HCT116 (cell line): ENCODE measurements around the gene FAM236B.
"Not testable (repeated sequence)": the region's sequence is repeated elsewhere in the genome, so short reads cannot be mapped to it uniquely, and the experiment has no call there.

Experiments used
- EZH2 ChIP-seq: fragments of 200-600 bp; sonication (generic); IDR thresholded peaks from 2 replicates; pipeline ENCODE4 v1.6.1; 2017; ENCODE audit warnings: antibody characterized with exemption, mixed run types
- EZH2phosphoT487 ChIP-seq: fragments of 200-600 bp; IDR thresholded peaks from 2 replicates; pipeline ENCODE4 v1.6.1; 2018; ENCODE audit warnings: antibody characterized with exemption, borderline replicate concordance
- FOSL1 ChIP-seq: IDR thresholded peaks from 2 replicates; pipeline ENCODE4 v1.6.1; 2012; ENCODE audit warnings: low read depth
- JUND ChIP-seq: IDR thresholded peaks from 2 replicates; pipeline ENCODE4 v1.6.1; 2012
- POLR2A ChIP-seq: IDR thresholded peaks from 2 replicates; pipeline ENCODE4 v1.7.0; 2011; ENCODE audit warnings: borderline replicate concordance; ENCODE audit not compliant: insufficient read depth, insufficient read length; ENCODE audit errors: extremely low read depth
- POLR2AphosphoS5 ChIP-seq: IDR thresholded peaks from 2 replicates; pipeline ENCODE4 v1.6.1; 2011; ENCODE audit warnings: mild to moderate bottlenecking, low read depth, low read length, moderate library complexity
- RAD21 ChIP-seq: IDR thresholded peaks from 2 replicates; pipeline ENCODE4 v1.6.1; 2012; ENCODE audit warnings: low read depth, mild to moderate bottlenecking
- YY1 ChIP-seq: IDR thresholded peaks from 2 replicates; pipeline ENCODE4 v1.6.1; 2011; ENCODE audit warnings: low read length, low read depth, moderate library complexity, mild to moderate bottlenecking; ENCODE audit not compliant: insufficient replicate concordance; ENCODE audit errors: extremely low read depth
- ZNF274 ChIP-seq: fragments of 200-500 bp; sonication (Bioruptor generic); IDR thresholded peaks from 2 replicates; pipeline ENCODE4 v1.6.1; 2014; ENCODE audit warnings: mild to moderate bottlenecking, low read depth, low read length, inconsistent platforms
- TF ChIP-seq, protein P1 (sequence below), 3 experiments: fragments of 200-600 bp in 1 of 3; sonication (generic) in 1 of 3; IDR thresholded peaks in 2 of 3; conservative IDR thresholded peaks in 1 of 3; 2 replicates each; pipeline ENCODE4 v1.5.1; 2012 to 2017; ENCODE audit warnings: low read depth in 2 of 3, low read length in 2 of 3, antibody characterized with exemption in 1 of 3, borderline replicate concordance in 1 of 3, control low read depth in 1 of 3, mild to moderate bottlenecking in 1 of 3, mixed read lengths in 1 of 3, mixed run types in 1 of 3, moderate library complexity in 1 of 3; ENCODE audit not compliant: insufficient read depth in 1 of 3
- TF ChIP-seq, protein P2 (sequence below): IDR thresholded peaks from 2 replicates; pipeline ENCODE4 v1.6.1; 2012; ENCODE audit warnings: low read depth
- TF ChIP-seq, protein P3 (sequence below): IDR thresholded peaks from 2 replicates; pipeline ENCODE4 v1.6.1; 2012

DNA sequence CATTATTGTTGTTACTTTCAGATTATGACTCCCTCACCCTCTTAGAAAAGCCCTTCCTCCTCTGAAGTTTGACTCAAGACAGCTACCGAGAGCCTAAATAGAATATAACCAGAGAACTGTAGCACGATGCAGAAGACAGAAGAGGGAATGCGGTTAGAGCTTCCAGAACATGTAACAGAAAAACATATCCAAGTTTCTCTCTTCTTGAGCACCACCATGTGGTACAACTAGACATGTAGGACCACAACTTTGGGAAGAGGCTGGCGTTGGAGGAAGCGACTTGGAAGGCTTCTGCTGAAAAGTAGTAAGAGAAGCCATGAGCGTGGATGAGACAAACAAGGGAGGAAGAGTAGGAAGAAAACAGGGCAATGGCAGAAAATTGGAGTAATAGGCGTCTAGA lies 36.9 kb downstream of the FAM236B start:
- TF ChIP-seq POLR2A, JUND, EZH2phosphoT487, POLR2AphosphoS5, RAD21, ZNF274, EZH2, FOSL1, YY1: not testable (repeated sequence)
- TF ChIP-seq, protein P1, sequence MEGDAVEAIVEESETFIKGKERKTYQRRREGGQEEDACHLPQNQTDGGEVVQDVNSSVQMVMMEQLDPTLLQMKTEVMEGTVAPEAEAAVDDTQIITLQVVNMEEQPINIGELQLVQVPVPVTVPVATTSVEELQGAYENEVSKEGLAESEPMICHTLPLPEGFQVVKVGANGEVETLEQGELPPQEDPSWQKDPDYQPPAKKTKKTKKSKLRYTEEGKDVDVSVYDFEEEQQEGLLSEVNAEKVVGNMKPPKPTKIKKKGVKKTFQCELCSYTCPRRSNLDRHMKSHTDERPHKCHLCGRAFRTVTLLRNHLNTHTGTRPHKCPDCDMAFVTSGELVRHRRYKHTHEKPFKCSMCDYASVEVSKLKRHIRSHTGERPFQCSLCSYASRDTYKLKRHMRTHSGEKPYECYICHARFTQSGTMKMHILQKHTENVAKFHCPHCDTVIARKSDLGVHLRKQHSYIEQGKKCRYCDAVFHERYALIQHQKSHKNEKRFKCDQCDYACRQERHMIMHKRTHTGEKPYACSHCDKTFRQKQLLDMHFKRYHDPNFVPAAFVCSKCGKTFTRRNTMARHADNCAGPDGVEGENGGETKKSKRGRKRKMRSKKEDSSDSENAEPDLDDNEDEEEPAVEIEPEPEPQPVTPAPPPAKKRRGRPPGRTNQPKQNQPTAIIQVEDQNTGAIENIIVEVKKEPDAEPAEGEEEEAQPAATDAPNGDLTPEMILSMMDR (IDR thresholded peaks at IDR 0.05 in 2 of 3, conservative IDR thresholded peaks at IDR 0.05 in 1 of 3; ENCODE audit: borderline replicate concordance in 1 of 3, insufficient read depth in 1 of 3, low read depth in 2 of 3, low read length in 2 of 3) = not testable (repeated sequence)
- TF ChIP-seq, protein P2, sequence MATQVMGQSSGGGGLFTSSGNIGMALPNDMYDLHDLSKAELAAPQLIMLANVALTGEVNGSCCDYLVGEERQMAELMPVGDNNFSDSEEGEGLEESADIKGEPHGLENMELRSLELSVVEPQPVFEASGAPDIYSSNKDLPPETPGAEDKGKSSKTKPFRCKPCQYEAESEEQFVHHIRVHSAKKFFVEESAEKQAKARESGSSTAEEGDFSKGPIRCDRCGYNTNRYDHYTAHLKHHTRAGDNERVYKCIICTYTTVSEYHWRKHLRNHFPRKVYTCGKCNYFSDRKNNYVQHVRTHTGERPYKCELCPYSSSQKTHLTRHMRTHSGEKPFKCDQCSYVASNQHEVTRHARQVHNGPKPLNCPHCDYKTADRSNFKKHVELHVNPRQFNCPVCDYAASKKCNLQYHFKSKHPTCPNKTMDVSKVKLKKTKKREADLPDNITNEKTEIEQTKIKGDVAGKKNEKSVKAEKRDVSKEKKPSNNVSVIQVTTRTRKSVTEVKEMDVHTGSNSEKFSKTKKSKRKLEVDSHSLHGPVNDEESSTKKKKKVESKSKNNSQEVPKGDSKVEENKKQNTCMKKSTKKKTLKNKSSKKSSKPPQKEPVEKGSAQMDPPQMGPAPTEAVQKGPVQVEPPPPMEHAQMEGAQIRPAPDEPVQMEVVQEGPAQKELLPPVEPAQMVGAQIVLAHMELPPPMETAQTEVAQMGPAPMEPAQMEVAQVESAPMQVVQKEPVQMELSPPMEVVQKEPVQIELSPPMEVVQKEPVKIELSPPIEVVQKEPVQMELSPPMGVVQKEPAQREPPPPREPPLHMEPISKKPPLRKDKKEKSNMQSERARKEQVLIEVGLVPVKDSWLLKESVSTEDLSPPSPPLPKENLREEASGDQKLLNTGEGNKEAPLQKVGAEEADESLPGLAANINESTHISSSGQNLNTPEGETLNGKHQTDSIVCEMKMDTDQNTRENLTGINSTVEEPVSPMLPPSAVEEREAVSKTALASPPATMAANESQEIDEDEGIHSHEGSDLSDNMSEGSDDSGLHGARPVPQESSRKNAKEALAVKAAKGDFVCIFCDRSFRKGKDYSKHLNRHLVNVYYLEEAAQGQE = not testable (repeated sequence)
- TF ChIP-seq, protein P3, sequence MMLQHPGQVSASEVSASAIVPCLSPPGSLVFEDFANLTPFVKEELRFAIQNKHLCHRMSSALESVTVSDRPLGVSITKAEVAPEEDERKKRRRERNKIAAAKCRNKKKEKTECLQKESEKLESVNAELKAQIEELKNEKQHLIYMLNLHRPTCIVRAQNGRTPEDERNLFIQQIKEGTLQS = not testable (repeated sequence)
